Activated T-cell treated with anti-CD3 and anti-CD28 coated beads for 1 hour (primary cell): ENCODE measurements around the gene RNPS1.
A peak's percentile ranks its signal among the peaks of the same experiment; 100 is the strongest.

ENCODE experiments used
- DNase-seq: peaks from one replicate; pipeline ENCODE4 v3.0.0-alpha.2; 2020; ENCODE audit warnings: low read depth

Gene RNPS1

GRCh38 chr16:2267913-2268666 is at the start of gene RNPS1:
Gene RNPS1, minus strand, starts transcription at chr16:2268126. Its CDS starts 3,483 bp downstream, at chr16:2264643.
- DNase-seq = peak; percentile 90

GRCh38 chr16:2317231-2318020 is 49.5 kb upstream of the RNPS1 start:
- DNase-seq = no peak

- no peak for DNase-seq
Measured at GRCh38 chr16:2308089-2308962, 40.4 kb upstream of the RNPS1 start.

GRCh38 chr16:2299915-2300192 is 31.9 kb upstream of the RNPS1 start:
- DNase-seq = no peak

GRCh38 chr16:2299121-2299914 is 31.4 kb upstream of the RNPS1 start:
- DNase-seq = no peak

GRCh38 chr16:2298621-2299020 is 30.7 kb upstream of the RNPS1 start:
- no peak for DNase-seq

GRCh38 chr16:2297506-2297860 is 29.6 kb upstream of the RNPS1 start:
- DNase-seq = no peak

GRCh38 chr16:2296661-2297505 is 29.0 kb upstream of the RNPS1 start:
- DNase-seq = no peak

- no peak for DNase-seq
Measured at GRCh38 chr16:2295056-2295798, 27.3 kb upstream of the RNPS1 start.

- no peak for DNase-seq
Measured at GRCh38 chr16:2292221-2292620, 24.3 kb upstream of the RNPS1 start.

GRCh38 chr16:2289282-2289681 is 21.4 kb upstream of the RNPS1 start:
- no peak for DNase-seq

GRCh38 chr16:2288726-2289125 is 20.8 kb upstream of the RNPS1 start:
- DNase-seq = no peak

- no peak for DNase-seq
Measured at GRCh38 chr16:2287916-2288547, 20.1 kb upstream of the RNPS1 start.

- DNase-seq = no peak
Measured at GRCh38 chr16:2286550-2286949, 18.6 kb upstream of the RNPS1 start.

- no peak for DNase-seq
Measured at GRCh38 chr16:2285731-2286191, 17.8 kb upstream of the RNPS1 start.

GRCh38 chr16:2284797-2285576 is 17.1 kb upstream of the RNPS1 start:
- no peak for DNase-seq

- DNase-seq = no peak
Measured at GRCh38 chr16:2284001-2284770, 16.3 kb upstream of the RNPS1 start.
